HepG2 (cell line): ENCODE results near the gene FAM168A. TPM values are rescaled to one million over a fixed set of nuclear protein-coding genes. Genes with fewer than 3 reads are reported as not detected.
A peak's percentile ranks its signal among the peaks of the same experiment; 100 is the strongest.

Source experiments
- AHDC1 ChIP-seq: sonication (generic); formaldehyde crosslinking; IDR thresholded peaks from 2 replicates; pipeline ENCODE4 v1.5.1; 2020; ENCODE audit warnings: mild to moderate bottlenecking, missing genetic modification reagents, borderline replicate concordance
- ATF7 ChIP-seq, 2 experiments: fragments of 450-650 bp in 1 of 2; sonication (generic) in 1 of 2; formaldehyde crosslinking in 1 of 2; IDR thresholded peaks; 2 replicates each; pipeline versions ENCODE4 v1.4.0 to v1.6.1; 2016 to 2020; ENCODE audit warnings: antibody characterized with exemption in 1 of 2, mild to moderate bottlenecking in 1 of 2, missing genetic modification reagents in 1 of 2
- EEA1 ChIP-seq: sonication (generic); formaldehyde crosslinking; IDR thresholded peaks from 2 replicates; pipeline ENCODE4 v1.5.1; 2020; ENCODE audit warnings: mild to moderate bottlenecking, missing genetic modification reagents, borderline replicate concordance
- ONECUT2 ChIP-seq: sonication (generic); formaldehyde crosslinking; IDR thresholded peaks from 2 replicates; pipeline ENCODE4 v1.4.0; 2020; ENCODE audit warnings: missing genetic modification reagents
- POLR2A ChIP-seq, 2 experiments: IDR thresholded peaks; 2 replicates each; pipeline ENCODE4 v1.6.1; 2011; ENCODE audit warnings: low read depth in 2 of 2, low read length in 2 of 2, mild to moderate bottlenecking in 1 of 2, moderate library complexity in 1 of 2; ENCODE audit not compliant: insufficient read depth in 1 of 2
- SSRP1 ChIP-seq: IDR thresholded peaks from 2 replicates; pipeline ENCODE4 v1.6.1; 2016; ENCODE audit warnings: control low read depth
- TCF7 ChIP-seq: sonication (generic); IDR thresholded peaks from 2 replicates; pipeline ENCODE4 v1.6.1; 2016; ENCODE audit warnings: antibody characterized with exemption, low read depth
- ZNF318 ChIP-seq: sonication (generic); formaldehyde crosslinking; IDR thresholded peaks from 2 replicates; pipeline ENCODE4 v1.4.0; 2020; ENCODE audit warnings: mild to moderate bottlenecking, missing genetic modification reagents
- ZNF430 ChIP-seq: sonication (generic); formaldehyde crosslinking; IDR thresholded peaks from 2 replicates; pipeline ENCODE4 v1.9.0; 2021; ENCODE audit warnings: mild to moderate bottlenecking, missing genetic modification reagents
- ZNF75D ChIP-seq: sonication (generic); formaldehyde crosslinking; IDR thresholded peaks from 2 replicates; pipeline ENCODE4 v1.8.1; 2023; ENCODE audit warnings: missing genetic modification reagents, mild to moderate bottlenecking, borderline replicate concordance
- polyA plus RNA-seq, 8 experiments: library from polyadenylated mRNA; depleted of rRNA in 3 of 8; stranded (reverse) in 7 of 8; unstranded in 1 of 8; fragments of >200 nt; fragmentation: Illumina TruSeq in 4 of 8; extraction: Trizol in 4 of 8; gene quantifications; 2 replicates each; pipeline versions ENCODE4 v1.2.1 to v1.2.3, GENCODE V29; 2011 to 2016; ENCODE audit warnings: low read depth in 4 of 8, missing spikeins in 1 of 8, mixed read lengths in 1 of 8; ENCODE audit not compliant: insufficient read depth in 1 of 8
- total RNA-seq, 5 experiments: library from RNA; depleted of rRNA; stranded (reverse); fragments of >200 nt; fragmentation: Illumina TruSeq; extraction: Trizol; gene quantifications; 2 replicates each; pipeline ENCODE4 v1.2.3, GENCODE V29; 2016; ENCODE audit warnings: low read depth in 1 of 5
- TF ChIP-seq, protein P1 (sequence below): sonication (generic); formaldehyde crosslinking; IDR thresholded peaks from 2 replicates; pipeline ENCODE4 v1.4.0; 2020; ENCODE audit warnings: missing genetic modification reagents

Gene FAM168A
- total and polyA plus RNA-seq, 2 of the 13 experiments (the other 11 are each of a cell fraction or from before 2014, with no cell fraction given) = 13.9 to 15.8 TPM

DNA sequence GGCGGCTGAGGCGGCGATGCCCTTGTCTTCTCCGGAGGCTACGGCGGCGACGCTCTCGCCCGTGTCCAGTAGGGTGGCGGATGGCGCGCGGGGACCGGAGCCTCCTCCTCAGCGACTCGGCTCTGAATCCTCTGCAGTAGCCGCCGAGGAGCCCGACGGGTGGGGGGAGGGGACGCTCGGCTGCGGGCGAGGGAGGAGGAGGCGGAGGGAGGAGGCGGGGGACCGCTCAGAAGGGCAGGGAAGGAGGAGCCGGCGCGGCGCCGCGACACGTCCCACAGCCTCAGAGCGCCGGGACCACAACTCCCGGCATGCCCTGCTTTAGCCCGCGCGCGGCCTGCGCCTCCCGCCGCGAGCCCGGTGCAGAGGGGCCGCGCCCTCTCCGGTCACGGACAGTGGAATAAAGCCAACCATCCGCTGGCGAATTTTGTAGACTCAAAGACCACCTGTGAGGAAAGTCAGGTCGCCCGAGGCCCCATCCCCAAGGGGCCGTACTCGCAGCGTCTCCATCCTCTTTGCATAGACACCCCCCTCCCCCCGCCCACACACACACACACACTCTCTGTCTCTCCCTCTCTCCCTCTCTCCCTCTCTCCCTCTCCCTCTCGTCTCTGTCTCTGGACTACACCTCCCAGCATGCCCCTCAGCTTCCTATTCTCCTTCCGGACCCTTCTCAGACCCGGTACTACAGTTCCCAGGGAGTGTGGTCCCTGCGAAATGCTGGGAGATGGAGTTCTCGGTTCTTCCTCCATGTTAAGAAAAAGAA is at the start of gene FAM168A (continued):
- TF ChIP-seq ATF7 (IDR thresholded peaks at IDR 0.05) = no peak
- no peak for TF ChIP-seq ATF7 (CRISPR knock-in tag; IDR thresholded peaks at IDR 0.05)
- no peak; the same call in 1 of the 2 replicates for TF ChIP-seq ZNF318 (CRISPR knock-in tag)
- TF ChIP-seq ZNF75D (CRISPR knock-in tag) = no peak
- no peak for TF ChIP-seq TCF7
- peak; percentile 58; the same call in 1 of the 2 replicates for TF ChIP-seq ZNF430 (CRISPR knock-in tag)
- no peak for TF ChIP-seq AHDC1
- TF ChIP-seq, protein P1, sequence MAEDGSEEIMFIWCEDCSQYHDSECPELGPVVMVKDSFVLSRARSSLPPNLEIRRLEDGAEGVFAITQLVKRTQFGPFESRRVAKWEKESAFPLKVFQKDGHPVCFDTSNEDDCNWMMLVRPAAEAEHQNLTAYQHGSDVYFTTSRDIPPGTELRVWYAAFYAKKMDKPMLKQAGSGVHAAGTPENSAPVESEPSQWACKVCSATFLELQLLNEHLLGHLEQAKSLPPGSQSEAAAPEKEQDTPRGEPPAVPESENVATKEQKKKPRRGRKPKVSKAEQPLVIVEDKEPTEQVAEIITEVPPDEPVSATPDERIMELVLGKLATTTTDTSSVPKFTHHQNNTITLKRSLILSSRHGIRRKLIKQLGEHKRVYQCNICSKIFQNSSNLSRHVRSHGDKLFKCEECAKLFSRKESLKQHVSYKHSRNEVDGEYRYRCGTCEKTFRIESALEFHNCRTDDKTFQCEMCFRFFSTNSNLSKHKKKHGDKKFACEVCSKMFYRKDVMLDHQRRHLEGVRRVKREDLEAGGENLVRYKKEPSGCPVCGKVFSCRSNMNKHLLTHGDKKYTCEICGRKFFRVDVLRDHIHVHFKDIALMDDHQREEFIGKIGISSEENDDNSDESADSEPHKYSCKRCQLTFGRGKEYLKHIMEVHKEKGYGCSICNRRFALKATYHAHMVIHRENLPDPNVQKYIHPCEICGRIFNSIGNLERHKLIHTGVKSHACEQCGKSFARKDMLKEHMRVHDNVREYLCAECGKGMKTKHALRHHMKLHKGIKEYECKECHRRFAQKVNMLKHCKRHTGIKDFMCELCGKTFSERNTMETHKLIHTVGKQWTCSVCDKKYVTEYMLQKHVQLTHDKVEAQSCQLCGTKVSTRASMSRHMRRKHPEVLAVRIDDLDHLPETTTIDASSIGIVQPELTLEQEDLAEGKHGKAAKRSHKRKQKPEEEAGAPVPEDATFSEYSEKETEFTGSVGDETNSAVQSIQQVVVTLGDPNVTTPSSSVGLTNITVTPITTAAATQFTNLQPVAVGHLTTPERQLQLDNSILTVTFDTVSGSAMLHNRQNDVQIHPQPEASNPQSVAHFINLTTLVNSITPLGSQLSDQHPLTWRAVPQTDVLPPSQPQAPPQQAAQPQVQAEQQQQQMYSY (CRISPR knock-in tag) = no peak
- TF ChIP-seq EEA1 (CRISPR knock-in tag) = no peak
- no peak for TF ChIP-seq ONECUT2 (CRISPR knock-in tag)
- peak; percentile 50 to 68 for TF ChIP-seq POLR2A (IDR thresholded peaks at IDR 0.05; ENCODE audit: insufficient read depth in 1 of 2, low read depth in 2 of 2, low read length in 2 of 2)
- TF ChIP-seq SSRP1 (CRISPR knock-in tag) = no peak
